CD4-positive, alpha-beta T cell treated with Interleukin-17A for 1 hour (primary cell): ENCODE measurements around the gene CELF5.
"Not testable (repeated sequence)": the region's sequence is repeated elsewhere in the genome, so short reads cannot be mapped to it uniquely, and the experiment has no call there.

Source experiments
- DNase-seq: peaks from one replicate; pipeline ENCODE4 v3.0.0-alpha.2; 2020

The CELF5 gene

GRCh38 chr19:3325451-3325850, 101.0 kb downstream of the CELF5 start:
- DNase-seq = no peak

GRCh38 chr19:3328743-3329142, 104.3 kb downstream of the CELF5 start:
- DNase-seq = no peak

GRCh38 chr19:3330047-3330446, 105.6 kb downstream of the CELF5 start:
- no peak for DNase-seq

- not testable (repeated sequence) for DNase-seq
Measured at GRCh38 chr19:3332232-3332631, 107.8 kb downstream of the CELF5 start.

GRCh38 chr19:3333020-3333583, 108.6 kb downstream of the CELF5 start:
- DNase-seq = no peak

GRCh38 chr19:3333662-3334061, 109.2 kb downstream of the CELF5 start:
- no peak for DNase-seq

- not testable (repeated sequence) for DNase-seq
Measured at GRCh38 chr19:3334749-3335430, 110.4 kb downstream of the CELF5 start.

GRCh38 chr19:3335431-3336350, 111.2 kb downstream of the CELF5 start:
- DNase-seq = no peak

- no peak for DNase-seq
Measured at GRCh38 chr19:3336351-3336679, 111.9 kb downstream of the CELF5 start.

GRCh38 chr19:3336680-3337523, 112.4 kb downstream of the CELF5 start:
- DNase-seq = no peak

- DNase-seq = peak; percentile 76
Measured at GRCh38 chr19:3338541-3339181, 114.2 kb downstream of the CELF5 start.

GRCh38 chr19:3340340-3340739, 115.9 kb downstream of the CELF5 start:
- DNase-seq = no peak

- DNase-seq = no peak
Measured at GRCh38 chr19:3342246-3342645, 117.8 kb downstream of the CELF5 start.

GRCh38 chr19:3342962-3343361, 118.5 kb downstream of the CELF5 start:
- DNase-seq = not testable (repeated sequence)

- peak; percentile 71 for DNase-seq
Measured at GRCh38 chr19:3343619-3344502, 119.4 kb downstream of the CELF5 start.

GRCh38 chr19:3344608-3345598, 120.4 kb downstream of the CELF5 start:
- DNase-seq = no peak

GRCh38 chr19:3345850-3346460, 121.5 kb downstream of the CELF5 start:
- no peak for DNase-seq
